Activated gamma-delta T cell treated with anti-CD3 and anti-CD28 coated beads, Interleukin-2, amount 50 U/mL, for 16 hours (primary cell): ENCODE measurements around the gene PPM1H.

Experiments
- DNase-seq: peaks from one replicate; pipeline ENCODE4 v3.0.0-alpha.2; 2020; ENCODE audit warnings: low read depth

The PPM1H gene

GRCh38 chr12:62712681-62713573 lies 222.0 kb downstream of the PPM1H start:
- no peak for DNase-seq

- no peak for DNase-seq
Observed at GRCh38 chr12:62711631-62712241, 223.2 kb downstream of the PPM1H start.

GRCh38 chr12:62709311-62709710 lies 225.6 kb downstream of the PPM1H start:
- no peak for DNase-seq

- DNase-seq = no peak
Observed at GRCh38 chr12:62707939-62708338, 227.0 kb downstream of the PPM1H start.

- no peak for DNase-seq
Observed at GRCh38 chr12:62705846-62706245, 229.1 kb downstream of the PPM1H start.

GRCh38 chr12:62703011-62703380 lies 232.0 kb downstream of the PPM1H start:
- no peak for DNase-seq

GRCh38 chr12:62701492-62701891 lies 233.5 kb downstream of the PPM1H start:
- DNase-seq = no peak

GRCh38 chr12:62700091-62700880 lies 234.7 kb downstream of the PPM1H start:
- no peak for DNase-seq

GRCh38 chr12:62698701-62699101 lies 236.2 kb downstream of the PPM1H start:
- DNase-seq = no peak

- no peak for DNase-seq
Observed at GRCh38 chr12:62697893-62698292, 237.1 kb downstream of the PPM1H start.

- no peak for DNase-seq
Observed at GRCh38 chr12:62695696-62696095, 239.3 kb downstream of the PPM1H start.

- no peak for DNase-seq
Observed at GRCh38 chr12:62694632-62695031, 240.3 kb downstream of the PPM1H start.

- no peak for DNase-seq
Observed at GRCh38 chr12:62694116-62694515, 240.8 kb downstream of the PPM1H start.

- DNase-seq = no peak
Observed at GRCh38 chr12:62693376-62694050, 241.4 kb downstream of the PPM1H start.

- no peak for DNase-seq
Observed at GRCh38 chr12:62692884-62693283, 242.1 kb downstream of the PPM1H start.

- no peak for DNase-seq
Observed at GRCh38 chr12:62691309-62691708, 243.6 kb downstream of the PPM1H start.

- no peak for DNase-seq
Observed at GRCh38 chr12:62689042-62689839, 245.7 kb downstream of the PPM1H start.

GRCh38 chr12:62686938-62687337 lies 248.0 kb downstream of the PPM1H start:
- no peak for DNase-seq

GRCh38 chr12:62684570-62685295 lies 250.2 kb downstream of the PPM1H start:
- DNase-seq = no peak

- DNase-seq = no peak
Observed at GRCh38 chr12:62683776-62684569, 251.0 kb downstream of the PPM1H start.
